ENCODE results near the gene PRKCB.

DNA sequence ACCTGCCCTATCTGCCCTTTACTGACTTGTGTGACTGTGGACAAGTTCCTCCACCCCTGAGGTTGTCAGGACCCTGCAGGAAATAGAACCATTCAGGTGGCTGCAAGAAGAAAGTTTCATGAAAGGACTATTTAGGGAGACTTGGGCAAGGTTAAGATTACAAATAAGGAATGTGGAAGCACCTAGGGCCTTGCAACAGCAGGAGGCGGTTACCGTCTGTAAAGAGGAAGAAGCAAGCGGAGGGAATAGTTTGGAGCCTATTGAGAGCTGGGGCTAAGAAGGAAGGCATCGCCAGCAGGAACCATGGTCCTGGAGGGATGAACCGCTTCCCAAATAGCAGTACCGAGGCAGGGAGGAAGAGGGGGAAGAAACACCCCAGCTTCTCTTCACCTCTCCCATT lies 132.4 kb downstream of the PRKCB start:
- TF ChIP-seq, protein P1, sequence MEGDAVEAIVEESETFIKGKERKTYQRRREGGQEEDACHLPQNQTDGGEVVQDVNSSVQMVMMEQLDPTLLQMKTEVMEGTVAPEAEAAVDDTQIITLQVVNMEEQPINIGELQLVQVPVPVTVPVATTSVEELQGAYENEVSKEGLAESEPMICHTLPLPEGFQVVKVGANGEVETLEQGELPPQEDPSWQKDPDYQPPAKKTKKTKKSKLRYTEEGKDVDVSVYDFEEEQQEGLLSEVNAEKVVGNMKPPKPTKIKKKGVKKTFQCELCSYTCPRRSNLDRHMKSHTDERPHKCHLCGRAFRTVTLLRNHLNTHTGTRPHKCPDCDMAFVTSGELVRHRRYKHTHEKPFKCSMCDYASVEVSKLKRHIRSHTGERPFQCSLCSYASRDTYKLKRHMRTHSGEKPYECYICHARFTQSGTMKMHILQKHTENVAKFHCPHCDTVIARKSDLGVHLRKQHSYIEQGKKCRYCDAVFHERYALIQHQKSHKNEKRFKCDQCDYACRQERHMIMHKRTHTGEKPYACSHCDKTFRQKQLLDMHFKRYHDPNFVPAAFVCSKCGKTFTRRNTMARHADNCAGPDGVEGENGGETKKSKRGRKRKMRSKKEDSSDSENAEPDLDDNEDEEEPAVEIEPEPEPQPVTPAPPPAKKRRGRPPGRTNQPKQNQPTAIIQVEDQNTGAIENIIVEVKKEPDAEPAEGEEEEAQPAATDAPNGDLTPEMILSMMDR (IDR thresholded peaks at IDR 0.05) = no peak
- TF ChIP-seq POLR2A (IDR thresholded peaks at IDR 0.05) = no peak

Data from upper lobe of left lung (tissue), 4 donors.